Astrocyte of the spinal cord (primary cell): Measurements from ENCODE around the gene AHI1.
A peak's percentile ranks its signal among the peaks of the same experiment; 100 is the strongest.

Source experiments
- DNase-seq: peaks from one replicate; pipeline ENCODE4 v3.0.0; 2011; ENCODE audit warnings: low read depth, low spot score
- H3K4me3 ChIP-seq: 2 replicates; pipeline ENCODE4 v1.5.1; 2011; ENCODE audit warnings: low read depth, mild to moderate bottlenecking, low read length, moderate library complexity
- CTCF ChIP-seq: IDR thresholded peaks from 2 replicates; pipeline ENCODE4 v1.5.1; 2012; ENCODE audit warnings: low read depth, mild to moderate bottlenecking, low read length, inconsistent platforms
- in situ Hi-C: cut with HindIII; loops from 2 replicates; pipeline ENCODE4 v1.10.0; 2017; ENCODE audit warnings: low sequenced_read_pairs

Gene AHI1

GRCh38 chr6:135534773-135535380 is 37.3 kb upstream of the AHI1 start:
- DNase-seq, result peak; percentile 39
- H3K4me3 ChIP-seq, result no peak overlapping the region
- TF ChIP-seq CTCF, result no peak
- in situ Hi-C loops, result no loop called here

GRCh38 chr6:135532559-135532958 is 35.0 kb upstream of the AHI1 start:
- no peak for TF ChIP-seq CTCF
- no peak overlapping the region for H3K4me3 ChIP-seq
- in situ Hi-C loops, result no loop called here
- no peak for DNase-seq

GRCh38 chr6:135531954-135532490 is 34.5 kb upstream of the AHI1 start:
- no peak overlapping the region for H3K4me3 ChIP-seq
- in situ Hi-C loops, result no loop called here
- no peak for TF ChIP-seq CTCF
- DNase-seq, result no peak

GRCh38 chr6:135530113-135530512 is 32.6 kb upstream of the AHI1 start:
- TF ChIP-seq CTCF, result no peak
- in situ Hi-C loops, result no loop called here
- no peak for DNase-seq
- H3K4me3 ChIP-seq, result no peak overlapping the region

GRCh38 chr6:135527960-135528249 is 30.4 kb upstream of the AHI1 start:
- DNase-seq, result no peak
- in situ Hi-C loops, result no loop called here
- TF ChIP-seq CTCF, result no peak
- H3K4me3 ChIP-seq, result no peak overlapping the region

GRCh38 chr6:135527116-135527959 is 29.8 kb upstream of the AHI1 start:
- no peak overlapping the region for H3K4me3 ChIP-seq
- in situ Hi-C loops, result no loop called here
- no peak for DNase-seq
- TF ChIP-seq CTCF, result no peak
